ENCODE results near the gene C20orf173. TPM values are rescaled to one million over a fixed set of nuclear protein-coding genes. Genes with fewer than 3 reads are reported as not detected.

The C20orf173 gene
- total and polyA plus RNA-seq, 2 of the 13 experiments (the other 11 are each of a cell fraction or from before 2014, with no cell fraction given) = not detected

DNA sequence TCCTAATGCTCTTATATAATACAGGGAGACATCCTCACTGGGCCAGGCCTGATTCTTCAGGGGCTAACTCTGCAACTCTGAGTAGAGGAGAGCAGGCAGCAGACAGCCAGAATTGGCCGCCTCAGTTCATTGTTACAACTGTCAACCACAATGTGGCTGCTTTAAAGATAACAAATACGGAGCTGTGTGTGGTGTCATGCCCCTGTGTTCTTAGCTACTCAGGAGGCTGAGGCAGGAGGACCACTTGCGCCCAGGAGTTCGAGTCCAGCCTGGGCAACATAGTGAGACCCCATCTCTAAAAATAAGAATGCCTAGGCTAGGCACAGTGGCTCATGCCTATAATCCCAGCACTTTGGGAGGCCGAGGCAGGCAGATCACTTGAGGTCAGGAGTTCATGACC is 39.7 kb downstream of the C20orf173 start:
- ATAC-seq (no peak), FAIRE-seq (no peak), DNase-seq (ENCODE audit: low spot score) (no peak)
- POLR2A ChIA-PET = interaction anchor here (1.1 kb wide), 1 partner anchor 22 kb away, joined by 3 read pairs; no protein-coding TSS in a partner anchor
- TF ChIP-seq ZNF121 (CRISPR knock-in tag; IDR thresholded peaks at IDR 0.05) = peak; percentile 71; the same call in 1 of the 2 replicates
- no peak for TF ChIP-seq CAMTA2 (CRISPR knock-in tag; IDR thresholded peaks at IDR 0.05; ENCODE audit: borderline replicate concordance)
- 0 out of 2 replicates have a peak, but pooled peaks have one; percentile 58 for TF ChIP-seq ZNF839 (CRISPR knock-in tag; IDR thresholded peaks at IDR 0.05; ENCODE audit: borderline replicate concordance)
- Histone ChIP-seq H4K20me1 (ENCODE audit: insufficient read depth, low read length) (no peaks in the 10 kb centered on the region), H3K4me3 (replicated peaks in 1 of 3; ENCODE audit: insufficient read depth in 1 of 3, low read depth in 2 of 3, low read length in 3 of 3) (no peak overlapping the region), H3K27ac (ENCODE audit: extremely low read length, insufficient read depth, low read length) (no peak overlapping the region), H2AFZ (ENCODE audit: low read length) (no peak overlapping the region), H3K27me3 (ENCODE audit: control insufficient read depth in 1 of 2, insufficient read depth in 2 of 2, low read length in 2 of 2) (no peaks in the 10 kb centered on the region), H3K79me2 (ENCODE audit: insufficient read depth, low read length) (no peaks in the 10 kb centered on the region), H3K9ac (ENCODE audit: insufficient read depth, low read depth, low read length) (no peak overlapping the region), H3K4me2 (ENCODE audit: low read depth, low read length) (no peak overlapping the region), H3K4me1 (ENCODE audit: insufficient read depth, low read length) (no peaks in the 10 kb centered on the region), H3K36me3 (replicated peaks in 1 of 2; ENCODE audit: control insufficient read depth in 1 of 2, insufficient read depth in 2 of 2, low read length in 2 of 2) (peaks cover 55 to 84% of the 10 kb centered on the region in 2 experiments), H3K9me3 (ENCODE audit: low read length) (no peaks in the 10 kb centered on the region)
- intact Hi-C loops (cut with micrococcal nuclease; ENCODE audit: unreplicated experiment) = no loop called here
- 96% methylated on average over 5 of the region's 5 CpGs for WGBS (ENCODE audit: low lambda C conversion rate)
- in situ Hi-C loops (cut with HindIII; ENCODE audit: extremely low pct_ligation_motif_present, low pct_unique_long_range_greater_than_20kb) = no loop called here
- CTCF ChIA-PET (ENCODE audit: low intra/inter-chr PET ratio, low total read pairs) = no interaction called here
- no TSS peak for BruUV-seq (replicated peaks)

DNA sequence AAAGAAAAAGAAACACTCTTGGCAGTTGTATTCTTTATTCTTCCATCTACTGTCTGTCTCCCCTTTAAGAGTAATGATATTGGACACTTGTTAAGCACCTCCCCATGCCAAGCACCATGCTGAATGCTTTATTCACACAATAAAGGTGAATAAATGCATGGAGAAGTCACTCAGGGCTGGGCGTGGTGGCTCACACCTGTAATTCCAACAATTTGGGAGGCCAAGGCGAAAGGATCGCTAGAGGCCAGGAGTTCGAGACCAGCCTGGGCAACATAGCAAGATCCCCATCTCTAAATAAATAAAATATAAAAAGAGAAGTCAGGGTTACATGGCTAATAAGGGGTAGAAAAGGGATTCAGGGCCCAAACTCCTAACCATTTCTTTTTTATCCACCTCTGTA is 42.0 kb downstream of the C20orf173 start:
- H3K36me3 ChIP-seq (replicated peaks in 1 of 2; ENCODE audit: control insufficient read depth in 1 of 2, insufficient read depth in 2 of 2, low read length in 2 of 2) = peaks cover 44 to 77% of the 10 kb centered on the region in 2 experiments
- ChIA-PET POLR2A (interaction anchor here (1.9 kb wide), 1 partner anchor 33 kb away, joined by 4 read pairs; no protein-coding TSS in a partner anchor), CTCF (ENCODE audit: low intra/inter-chr PET ratio, low total read pairs) (no interaction called here)
- no TSS peak for BruUV-seq (replicated peaks)
- TF ChIP-seq, protein P1, sequence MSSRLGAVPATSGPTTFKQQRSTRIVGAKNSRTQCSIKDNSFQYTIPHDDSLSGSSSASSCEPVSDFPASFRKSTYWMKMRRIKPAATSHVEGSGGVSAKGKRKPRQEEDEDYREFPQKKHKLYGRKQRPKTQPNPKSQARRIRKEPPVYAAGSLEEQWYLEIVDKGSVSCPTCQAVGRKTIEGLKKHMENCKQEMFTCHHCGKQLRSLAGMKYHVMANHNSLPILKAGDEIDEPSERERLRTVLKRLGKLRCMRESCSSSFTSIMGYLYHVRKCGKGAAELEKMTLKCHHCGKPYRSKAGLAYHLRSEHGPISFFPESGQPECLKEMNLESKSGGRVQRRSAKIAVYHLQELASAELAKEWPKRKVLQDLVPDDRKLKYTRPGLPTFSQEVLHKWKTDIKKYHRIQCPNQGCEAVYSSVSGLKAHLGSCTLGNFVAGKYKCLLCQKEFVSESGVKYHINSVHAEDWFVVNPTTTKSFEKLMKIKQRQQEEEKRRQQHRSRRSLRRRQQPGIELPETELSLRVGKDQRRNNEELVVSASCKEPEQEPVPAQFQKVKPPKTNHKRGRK (CRISPR knock-in tag; IDR thresholded peaks at IDR 0.05) = no peak
- TF ChIP-seq ZNF121 (CRISPR knock-in tag; IDR thresholded peaks at IDR 0.05) = 0 out of 2 replicates have a peak, but pooled peaks have one; percentile 48
- no peak for ATAC-seq
- no peak overlapping the region for H3K9ac ChIP-seq (ENCODE audit: insufficient read depth, low read depth, low read length)
- no peak overlapping the region for H3K4me3 ChIP-seq (replicated peaks in 1 of 3; ENCODE audit: insufficient read depth in 1 of 3, low read depth in 2 of 3, low read length in 3 of 3)
- WGBS (ENCODE audit: low lambda C conversion rate) = 97% methylated on average over 4 of the region's 4 CpGs
- DNase-seq (ENCODE audit: low spot score) = no peak
- intact Hi-C loops (cut with micrococcal nuclease; ENCODE audit: unreplicated experiment) = no loop called here
- FAIRE-seq = no peak
- no peaks in the 10 kb centered on the region for H3K27me3 ChIP-seq (ENCODE audit: control insufficient read depth in 1 of 2, insufficient read depth in 2 of 2, low read length in 2 of 2)
- H3K27ac ChIP-seq (ENCODE audit: extremely low read length, insufficient read depth, low read length) = no peak overlapping the region
- no peaks in the 10 kb centered on the region for H3K4me1 ChIP-seq (ENCODE audit: insufficient read depth, low read length)
- in situ Hi-C loops (cut with HindIII; ENCODE audit: extremely low pct_ligation_motif_present, low pct_unique_long_range_greater_than_20kb) = no loop called here
- H4K20me1 ChIP-seq (ENCODE audit: insufficient read depth, low read length) = no peaks in the 10 kb centered on the region
- H2AFZ ChIP-seq (ENCODE audit: low read length) = no peak overlapping the region
- H3K79me2 ChIP-seq (ENCODE audit: insufficient read depth, low read length) = no peaks in the 10 kb centered on the region
- H3K4me2 ChIP-seq (ENCODE audit: low read depth, low read length) = no peak overlapping the region
- no peaks in the 10 kb centered on the region for H3K9me3 ChIP-seq (ENCODE audit: low read length)
